Activated CD8-positive, alpha-beta memory T cell treated with anti-CD3 and anti-CD28 coated beads, Interleukin-2, amount 10 ng/mL, durations not matched to agents 7 days and 5 days (primary cell): ENCODE results near the gene SLC2A1. TPM values are rescaled to one million over a fixed set of nuclear protein-coding genes. Genes with fewer than 3 reads are reported as not detected.

Experiments
- ATAC-seq: fragments of 150-1000 bp; cut with Tn5 transposase; one replicate; pipeline ENCODE4 v1.10.0; 2021; ENCODE audit warnings: moderate library complexity
- CTCF ChIA-PET: fragments of 350-600 bp; sonication (Branson Sonifier 250); formaldehyde crosslinking; loops from one replicate; lab custom pipeline; 2021; ENCODE audit warnings: antibody characterized with exemption; lab: Charles Lee
- DNase-seq: peaks from one replicate; pipeline ENCODE4 v3.0.0-alpha.2; 2020
- H3K27ac Mint-ChIP-seq: one replicate; pipeline ENCODE4 v1.8.0; 2021; ENCODE audit warnings: mild to moderate bottlenecking, mixed read lengths
- H3K27me3 Mint-ChIP-seq: one replicate; pipeline ENCODE4 v1.8.0; 2021; ENCODE audit warnings: mixed read lengths
- H3K36me3 Mint-ChIP-seq: one replicate; pipeline ENCODE4 v1.8.0; 2021; ENCODE audit warnings: mild to moderate bottlenecking, mixed read lengths
- H3K4me1 Mint-ChIP-seq: one replicate; pipeline ENCODE4 v1.8.0; 2021; ENCODE audit warnings: mixed read lengths
- H3K4me3 Mint-ChIP-seq: one replicate; pipeline ENCODE4 v1.8.0; 2021; ENCODE audit warnings: mild to moderate bottlenecking, moderate library complexity, mixed read lengths
- H3K9me3 Mint-ChIP-seq: one replicate; pipeline ENCODE4 v1.8.0; 2022; ENCODE audit warnings: low read depth, mixed read lengths
- total RNA-seq, 2 experiments: library from RNA; stranded (reverse); gene quantifications; one replicate each; pipeline ENCODE4 v1.2.3, GENCODE V29; 2021

The SLC2A1 gene
- total RNA-seq: 100 to 1,000 TPM; 113 to 140 TPM

- H3K27ac Mint-ChIP-seq: peak within 1 kb of the TSS; percentile 99
- ATAC-seq: peak; percentile 87
- H3K4me3 Mint-ChIP-seq: peak within 1 kb of the TSS; percentile 95
- H3K4me1 Mint-ChIP-seq: peaks cover 47% of the 10 kb centered on the region
- H3K9me3 Mint-ChIP-seq: no peaks in the 10 kb centered on the region
- peaks cover 8% of the 10 kb centered on the region for H3K27me3 Mint-ChIP-seq
- CTCF ChIA-PET: interaction anchor here (0.7 to 5.6 kb wide), 3 partner anchors 8 to 114 kb away, joined by 3 to 26 read pairs (median 12); no protein-coding TSS in a partner anchor
- peaks cover 38% of the 10 kb centered on the region for H3K36me3 Mint-ChIP-seq
- DNase-seq: peak; percentile 98
Measured at GRCh38 chr1:42958488-42959319, at the start of gene SLC2A1. SLC2A1 (minus strand) TSS chr1:42958868; CDS start chr1:42958651, 217 bp downstream.

GRCh38 chr1:43007377-43008114 is 48.9 kb upstream of the SLC2A1 start:
- DNase-seq (no peak), ATAC-seq (no peak)
- peaks cover under 1% of the 10 kb centered on the region for H3K4me1 Mint-ChIP-seq
- peaks cover 8% of the 10 kb centered on the region for H3K27me3 Mint-ChIP-seq
- no peaks in the 10 kb centered on the region for H3K36me3 Mint-ChIP-seq
- no peak overlapping the region for H3K27ac Mint-ChIP-seq
- CTCF ChIA-PET: no interaction called here
- no peaks in the 10 kb centered on the region for H3K9me3 Mint-ChIP-seq
- H3K4me3 Mint-ChIP-seq: no peak overlapping the region

GRCh38 chr1:43005460-43006361 is 47.0 kb upstream of the SLC2A1 start:
- H3K36me3 Mint-ChIP-seq: no peaks in the 10 kb centered on the region
- peaks cover 2% of the 10 kb centered on the region for H3K4me1 Mint-ChIP-seq
- no peak overlapping the region for H3K4me3 Mint-ChIP-seq
- DNase-seq (no peak), ATAC-seq (no peak)
- CTCF ChIA-PET: interaction anchor here (0.7 kb wide), 1 partner anchor 8 kb away, joined by 3 read pairs; no protein-coding TSS in a partner anchor
- no peak overlapping the region for H3K27ac Mint-ChIP-seq
- peaks cover under 1% of the 10 kb centered on the region for H3K27me3 Mint-ChIP-seq
- H3K9me3 Mint-ChIP-seq: no peaks in the 10 kb centered on the region

GRCh38 chr1:43004587-43005459 is 46.2 kb upstream of the SLC2A1 start:
- no peaks in the 10 kb centered on the region for H3K27me3 Mint-ChIP-seq
- no peak for ATAC-seq
- H3K4me3 Mint-ChIP-seq: no peak overlapping the region
- DNase-seq: no peak
- H3K27ac Mint-ChIP-seq: no peak overlapping the region
- no peaks in the 10 kb centered on the region for H3K36me3 Mint-ChIP-seq
- H3K9me3 Mint-ChIP-seq: no peaks in the 10 kb centered on the region
- H3K4me1 Mint-ChIP-seq: peaks cover 2% of the 10 kb centered on the region
- CTCF ChIA-PET: no interaction called here

- DNase-seq (no peak), ATAC-seq (no peak)
- no peak overlapping the region for H3K4me3 Mint-ChIP-seq
- peaks cover 2% of the 10 kb centered on the region for H3K4me1 Mint-ChIP-seq
- CTCF ChIA-PET: no interaction called here
- no peaks in the 10 kb centered on the region for H3K9me3 Mint-ChIP-seq
- no peaks in the 10 kb centered on the region for H3K27me3 Mint-ChIP-seq
- H3K36me3 Mint-ChIP-seq: no peaks in the 10 kb centered on the region
- no peak overlapping the region for H3K27ac Mint-ChIP-seq
Measured at GRCh38 chr1:43002766-43003165, 44.1 kb upstream of the SLC2A1 start.

- H3K27ac Mint-ChIP-seq: no peak overlapping the region
- H3K4me3 Mint-ChIP-seq: no peak overlapping the region
- CTCF ChIA-PET: interaction anchor here (0.8 kb wide), 1 partner anchor 72 kb away, joined by 3 read pairs; no protein-coding TSS in a partner anchor
- H3K9me3 Mint-ChIP-seq: no peaks in the 10 kb centered on the region
- H3K36me3 Mint-ChIP-seq: no peaks in the 10 kb centered on the region
- no peak for DNase-seq
- no peaks in the 10 kb centered on the region for H3K27me3 Mint-ChIP-seq
- ATAC-seq: no peak
- peaks cover 2% of the 10 kb centered on the region for H3K4me1 Mint-ChIP-seq
Measured at GRCh38 chr1:43002116-43002515, 43.4 kb upstream of the SLC2A1 start.

GRCh38 chr1:43001434-43001833 is 42.8 kb upstream of the SLC2A1 start:
- no peak for ATAC-seq
- H3K27ac Mint-ChIP-seq: no peak overlapping the region
- H3K4me3 Mint-ChIP-seq: no peak overlapping the region
- no peak for DNase-seq
- no peaks in the 10 kb centered on the region for H3K27me3 Mint-ChIP-seq
- CTCF ChIA-PET: interaction anchor here (0.8 kb wide), 1 partner anchor 72 kb away, joined by 3 read pairs; no protein-coding TSS in a partner anchor
- no peaks in the 10 kb centered on the region for H3K36me3 Mint-ChIP-seq
- peaks cover 2% of the 10 kb centered on the region for H3K4me1 Mint-ChIP-seq
- no peaks in the 10 kb centered on the region for H3K9me3 Mint-ChIP-seq

GRCh38 chr1:43000271-43000670 is 41.6 kb upstream of the SLC2A1 start:
- CTCF ChIA-PET: no interaction called here
- DNase-seq (no peak), ATAC-seq (no peak)
- Mint-ChIP-seq H3K27ac (no peak overlapping the region), H3K27me3 (no peaks in the 10 kb centered on the region), H3K36me3 (no peaks in the 10 kb centered on the region), H3K4me1 (peaks cover 2% of the 10 kb centered on the region), H3K9me3 (no peaks in the 10 kb centered on the region), H3K4me3 (no peak overlapping the region)

- CTCF ChIA-PET: no interaction called here
- Mint-ChIP-seq H3K27ac (no peak overlapping the region), H3K36me3 (no peaks in the 10 kb centered on the region), H3K4me3 (no peak overlapping the region), H3K27me3 (no peaks in the 10 kb centered on the region), H3K4me1 (peaks cover 2% of the 10 kb centered on the region), H3K9me3 (no peaks in the 10 kb centered on the region)
- no peak for ATAC-seq
- no peak for DNase-seq
Measured at GRCh38 chr1:42999308-42999707, 40.6 kb upstream of the SLC2A1 start.

- no peak for DNase-seq
- Mint-ChIP-seq H3K4me3 (no peak overlapping the region), H3K4me1 (peaks cover 2% of the 10 kb centered on the region), H3K27me3 (no peaks in the 10 kb centered on the region), H3K9me3 (no peaks in the 10 kb centered on the region), H3K36me3 (no peaks in the 10 kb centered on the region), H3K27ac (no peak overlapping the region)
- CTCF ChIA-PET: no interaction called here
- no peak for ATAC-seq
Measured at GRCh38 chr1:42998386-42998785, 39.7 kb upstream of the SLC2A1 start.

GRCh38 chr1:42996384-42996970 is 37.8 kb upstream of the SLC2A1 start:
- no peak overlapping the region for H3K27ac Mint-ChIP-seq

More at GRCh38 chr1:42996384-42996970, 37.8 kb upstream of the SLC2A1 start:
- Mint-ChIP-seq H3K9me3 (no peaks in the 10 kb centered on the region), H3K36me3 (no peaks in the 10 kb centered on the region), H3K27me3 (no peaks in the 10 kb centered on the region), H3K4me1 (no peaks in the 10 kb centered on the region), H3K4me3 (no peak overlapping the region)
- no peak for DNase-seq
- ATAC-seq: no peak
- CTCF ChIA-PET: no interaction called here
